K562 (cell line): ENCODE results near the gene CPNE6. TPM values are rescaled to one million over a fixed set of nuclear protein-coding genes. Genes with fewer than 3 reads are reported as not detected.

ENCODE experiments used
- CAMTA2 ChIP-seq: fragments of 250-450 bp; sonication (Bioruptor Pico); conservative IDR thresholded peaks from 2 replicates; pipeline ENCODE4 v1.5.1; 2022
- CREB1 ChIP-seq, 2 experiments: sonication (generic) in 1 of 2; formaldehyde crosslinking in 1 of 2; IDR thresholded peaks; 2 replicates each; pipeline versions ENCODE4 v1.6.1 to v1.8.0; 2012 to 2022; ENCODE audit warnings: inconsistent platforms in 1 of 2, mild to moderate bottlenecking in 1 of 2, missing genetic modification reagents in 1 of 2, moderate library complexity in 1 of 2
- FOXA1 ChIP-seq: fragments of 450-650 bp; IDR thresholded peaks from 2 replicates; pipeline ENCODE4 v1.6.1; 2016; ENCODE audit warnings: mild to moderate bottlenecking, borderline replicate concordance
- HIVEP1 ChIP-seq: fragments of 250-450 bp; sonication (Bioruptor Pico); IDR thresholded peaks from 2 replicates; pipeline ENCODE4 v1.4.0; 2020; ENCODE audit warnings: mild to moderate bottlenecking
- KDM5B ChIP-seq: fragments of 200-600 bp; sonication (generic); IDR thresholded peaks from 2 replicates; pipeline ENCODE4 v1.6.1; 2012; ENCODE audit warnings: low read depth, mild to moderate bottlenecking, moderate library complexity, low read length, control low read depth, inconsistent platforms; ENCODE audit not compliant: insufficient replicate concordance
- KLF1 ChIP-seq: fragments of 450-650 bp; IDR thresholded peaks from 2 replicates; pipeline ENCODE4 v1.6.1; 2016; ENCODE audit warnings: missing genetic modification characterization, missing compliant biosample characterization
- NFXL1 ChIP-seq: fragments of 450-650 bp; formaldehyde crosslinking; IDR thresholded peaks from 2 replicates; pipeline ENCODE4 v1.4.0; 2021; ENCODE audit warnings: mild to moderate bottlenecking
- NR2C2 ChIP-seq, 2 experiments: fragments of 200-800 bp in 1 of 2; sonication (Bioruptor generic) in 1 of 2; sonication (generic) in 1 of 2; formaldehyde crosslinking in 1 of 2; IDR thresholded peaks; 2 replicates each; pipeline versions ENCODE4 v1.6.1 to v1.8.0; 2016 to 2022; ENCODE audit warnings: mild to moderate bottlenecking in 1 of 2, missing compliant biosample characterization in 1 of 2, missing genetic modification characterization in 1 of 2, missing genetic modification reagents in 1 of 2
- POLR3G ChIP-seq: IDR thresholded peaks from 2 replicates; pipeline ENCODE4 v1.6.1; 2011; ENCODE audit not compliant: insufficient read length, insufficient replicate concordance; ENCODE audit errors: extremely low read depth
- RFX1 ChIP-seq: fragments of 450-650 bp; IDR thresholded peaks from 2 replicates; pipeline ENCODE4 v1.6.1; 2016; ENCODE audit warnings: mild to moderate bottlenecking, moderate library complexity
- SAP30 ChIP-seq: fragments of 200-600 bp; sonication (generic); IDR thresholded peaks from 2 replicates; pipeline ENCODE4 v1.6.1; 2012; ENCODE audit warnings: borderline replicate concordance, low read depth, mild to moderate bottlenecking, moderate library complexity, low read length, control low read depth, inconsistent platforms; ENCODE audit not compliant: insufficient read depth, poor library complexity, severe bottlenecking
- SIN3A ChIP-seq, 2 experiments: fragments of 150-350 bp in 1 of 2; IDR thresholded peaks; 2 replicates each; pipeline ENCODE4 v1.6.1; 2011 to 2016; ENCODE audit warnings: borderline replicate concordance in 2 of 2, low read depth in 2 of 2, low read length in 2 of 2, mild to moderate bottlenecking in 2 of 2, moderate library complexity in 2 of 2; ENCODE audit not compliant: control insufficient read depth in 1 of 2
- SOX6 ChIP-seq: fragments of 450-650 bp; IDR thresholded peaks from 2 replicates; pipeline ENCODE4 v1.6.1; 2014; ENCODE audit warnings: mild to moderate bottlenecking
- SRF ChIP-seq, 2 experiments: fragments of 250-450, 450-650 bp in 1 of 2; sonication (Bioruptor Pico) in 1 of 2; sonication (generic) in 1 of 2; formaldehyde crosslinking; IDR thresholded peaks; 2 replicates each; pipeline versions ENCODE4 v1.5.0 to v1.5.1; 2020 to 2022; ENCODE audit warnings: mild to moderate bottlenecking in 1 of 2, missing genetic modification reagents in 1 of 2
- U2AF1 ChIP-seq: fragments of 200-400 bp; formaldehyde crosslinking; optimal IDR thresholded peaks from 2 replicates; pipeline ENCODE3; 2017; ENCODE audit warnings: mild to moderate bottlenecking, low read depth, low read length, moderate library complexity
- ZNF316 ChIP-seq: fragments of 450-650 bp; IDR thresholded peaks from 2 replicates; pipeline ENCODE4 v1.6.1; 2016
- ZNF449 ChIP-seq: fragments of 250-450 bp; sonication (Bioruptor Pico); IDR thresholded peaks from 2 replicates; pipeline ENCODE4 v1.8.0; 2022; ENCODE audit warnings: moderate library complexity, mild to moderate bottlenecking, inconsistent platforms
- ZNF609 ChIP-seq: sonication (generic); formaldehyde crosslinking; IDR thresholded peaks from 2 replicates; pipeline ENCODE4 v1.8.1; 2023; ENCODE audit warnings: missing genetic modification reagents, mild to moderate bottlenecking, borderline replicate concordance
- ZZZ3 ChIP-seq: fragments of 450-650 bp; IDR thresholded peaks from 2 replicates; pipeline ENCODE4 v1.6.1; 2016; ENCODE audit warnings: antibody characterized with exemption, mild to moderate bottlenecking, moderate library complexity
- polyA plus RNA-seq, 8 experiments: library from polyadenylated mRNA; depleted of rRNA in 4 of 8; stranded (reverse) in 5 of 8; unstranded in 3 of 8; fragments of >200 nt; fragmentation: Nextera tagmentation in 2 of 8; fragmentation: Illumina TruSeq in 1 of 8; extraction: Ambion mirVana in 2 of 8; extraction: Trizol in 1 of 8; gene quantifications; 2 replicates each; pipeline versions ENCODE4 v1.2.1 to v1.2.3, GENCODE V29; 2011 to 2014; ENCODE audit warnings: inconsistent platforms in 1 of 8, missing spikeins in 1 of 8
- total RNA-seq, 7 experiments: library from RNA; depleted of rRNA in 6 of 7; stranded (reverse); fragments of >200 nt in 6 of 7; fragmentation: Illumina TruSeq in 2 of 7; extraction: Trizol in 2 of 7; gene quantifications; 2 replicates each; pipeline versions ENCODE4 v1.2.1 to v1.2.3, GENCODE V29; 2011 to 2021; ENCODE audit warnings: low replicate concordance in 1 of 7

The CPNE6 gene
- total and polyA plus RNA-seq, 9 of the 15 experiments (the other 6 are each of a cell fraction or from before 2014, with no cell fraction given): not detected

- no peak for TF ChIP-seq KDM5B
- no peak for TF ChIP-seq CAMTA2 (CRISPR knock-in tag)
- peak; percentile 24; the same call in 1 of the 2 replicates for TF ChIP-seq ZNF316
- TF ChIP-seq SIN3A (IDR thresholded peaks at IDR 0.05; ENCODE audit: borderline replicate concordance in 2 of 2, control insufficient read depth in 1 of 2, low read depth in 2 of 2, low read length in 2 of 2): peak; percentile 16 to 30; a peak in 1 of 4 replicates
- TF ChIP-seq FOXA1: no peak
- TF ChIP-seq RFX1: no peak; the same call in 1 of the 2 replicates
- TF ChIP-seq KLF1 (tag): no peak
- TF ChIP-seq SRF (CRISPR knock-in tag; IDR thresholded peaks at IDR 0.05): no peak
- no peak for TF ChIP-seq POLR3G
- TF ChIP-seq NFXL1 (CRISPR knock-in tag): no peak
- no peak for TF ChIP-seq ZNF449 (CRISPR knock-in tag)
- no peak for TF ChIP-seq ZNF609 (CRISPR knock-in tag)
- TF ChIP-seq U2AF1: no peak
- no peak for TF ChIP-seq NR2C2 (CRISPR knock-in tag; IDR thresholded peaks at IDR 0.05)
- TF ChIP-seq NR2C2 (tag; IDR thresholded peaks at IDR 0.05): peak; percentile 16; the same call in 1 of the 2 replicates
- TF ChIP-seq CREB1 (IDR thresholded peaks at IDR 0.05): no peak
- TF ChIP-seq CREB1 (CRISPR knock-in tag; IDR thresholded peaks at IDR 0.05): 0 out of 2 replicates have a peak, but pooled peaks have one; percentile 15
- peak; percentile 25 for TF ChIP-seq SAP30
- no peak for TF ChIP-seq ZZZ3
- no peak for TF ChIP-seq HIVEP1 (CRISPR knock-in tag)
- no peak for TF ChIP-seq SOX6
These were observed 9.8 kb downstream of the CPNE6 start (continued) for GRCh38 chr14:24080888-24081738.
